MG63 (cell line): ENCODE measurements around the gene ASTL. TPM values are rescaled to one million over a fixed set of nuclear protein-coding genes. Genes with fewer than 3 reads are reported as not detected.
"Not testable (repeated sequence)": the region's sequence is repeated elsewhere in the genome, so short reads cannot be mapped to it uniquely, and the experiment has no call there.

Experiments
- DNase-seq: peaks from one replicate; pipeline ENCODE4 v3.0.0-alpha.2; 2020
- H3K27me3 ChIP-seq: fragments of 250-450 bp; sonication (Bioruptor Pico); 2 replicates; pipeline ENCODE4 v1.5.1; 2020; ENCODE audit warnings: mild to moderate bottlenecking, moderate library complexity
- H3K36me3 ChIP-seq: fragments of 250-450 bp; sonication (Bioruptor Pico); 2 replicates; pipeline ENCODE4 v1.5.1; 2020; ENCODE audit warnings: mild to moderate bottlenecking, moderate library complexity
- H3K4me3 ChIP-seq: fragments of 250-450 bp; sonication (Bioruptor Pico); 2 replicates; pipeline ENCODE4 v1.5.1; 2020; ENCODE audit warnings: mild to moderate bottlenecking, moderate library complexity
- H3K9me3 ChIP-seq: fragments of 250-450 bp; sonication (Bioruptor Pico); 2 replicates; pipeline ENCODE4 v1.5.1; 2020; ENCODE audit warnings: mild to moderate bottlenecking, moderate library complexity
- total RNA-seq: library from RNA; depleted of rRNA; stranded (reverse); fragments of >200 nt; shearing (Covaris generic); gene quantifications from 2 replicates; pipeline ENCODE4 v1.2.3, GENCODE V29; 2014; ENCODE audit warnings: low replicate concordance

The ASTL gene
- total RNA-seq, 1 experiment from 2014 or later: not detected

DNA sequence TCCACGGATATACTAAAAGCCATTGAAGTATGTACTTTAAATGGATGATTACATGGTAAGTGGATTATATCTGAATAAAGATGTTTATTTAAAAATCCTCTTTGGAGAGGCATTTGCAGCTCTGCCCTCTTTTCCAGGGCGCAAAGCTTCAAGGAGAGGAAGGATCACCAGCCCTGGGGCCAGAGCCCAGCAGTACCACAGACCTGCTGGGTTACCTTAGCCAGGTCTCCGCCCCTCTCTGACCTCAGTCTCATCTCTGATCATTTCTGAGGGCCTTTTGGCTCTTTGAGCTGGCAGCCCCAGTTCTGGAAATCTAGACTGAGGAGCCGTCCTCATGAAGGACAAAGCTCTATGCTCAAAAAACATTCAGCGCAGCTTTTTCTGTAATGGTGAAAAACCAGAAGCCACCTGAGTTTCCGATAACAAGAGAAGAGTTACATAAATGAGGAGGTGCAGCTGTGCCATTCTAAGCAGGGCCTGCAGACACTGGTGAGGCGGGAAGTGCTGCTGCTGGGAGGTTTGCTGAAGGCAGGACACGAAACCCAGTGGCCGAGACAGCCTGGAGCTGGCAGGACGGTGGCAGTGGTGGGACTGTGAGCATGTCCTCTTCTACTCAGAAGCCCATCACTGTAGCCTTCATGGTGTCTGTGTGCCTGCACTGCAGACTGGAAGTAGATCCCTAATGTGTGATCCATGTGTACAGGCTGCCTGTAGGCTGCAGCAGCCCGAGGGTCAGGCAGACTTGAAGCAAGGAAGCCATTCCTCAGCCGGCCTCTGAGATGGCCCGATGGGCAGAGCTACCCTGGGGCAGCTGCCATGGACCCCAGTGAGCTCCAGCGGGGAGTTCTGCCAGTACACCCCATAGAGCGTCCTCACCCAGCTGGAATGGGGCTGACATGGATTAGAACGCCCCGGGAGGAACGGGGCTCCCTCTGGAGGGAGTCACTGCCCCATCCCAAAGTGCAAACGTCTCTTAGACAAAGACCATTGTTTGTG lies 49.7 kb downstream of the ASTL start:
- H3K36me3 ChIP-seq: no peaks in the 10 kb centered on the region
- no peaks in the 10 kb centered on the region for H3K9me3 ChIP-seq
- H3K4me3 ChIP-seq: no peak overlapping the region
- DNase-seq: no peak
- no peaks in the 10 kb centered on the region for H3K27me3 ChIP-seq

DNA sequence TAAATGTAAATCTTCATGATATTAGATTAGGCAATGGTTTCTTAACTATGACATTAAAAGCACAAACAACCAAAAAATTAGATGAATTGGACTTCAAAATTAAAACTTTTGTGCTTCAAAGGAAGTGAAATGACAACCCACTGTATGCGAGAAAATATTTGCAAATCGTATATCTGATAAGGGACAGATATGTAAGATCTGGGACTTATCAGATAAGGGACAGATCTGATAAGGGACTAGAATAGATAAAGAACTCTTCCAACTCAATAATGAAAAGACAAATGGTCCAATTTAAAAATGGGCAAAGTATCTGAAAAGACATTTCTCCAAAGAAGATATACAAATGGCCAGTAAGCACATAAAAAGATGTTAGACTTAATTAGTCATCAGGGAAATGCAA lies 51.2 kb downstream of the ASTL start:
- Histone ChIP-seq H3K36me3 (no peaks in the 10 kb centered on the region), H3K4me3 (no peak overlapping the region), H3K27me3 (no peaks in the 10 kb centered on the region), H3K9me3 (no peaks in the 10 kb centered on the region)
- no peak for DNase-seq

DNA sequence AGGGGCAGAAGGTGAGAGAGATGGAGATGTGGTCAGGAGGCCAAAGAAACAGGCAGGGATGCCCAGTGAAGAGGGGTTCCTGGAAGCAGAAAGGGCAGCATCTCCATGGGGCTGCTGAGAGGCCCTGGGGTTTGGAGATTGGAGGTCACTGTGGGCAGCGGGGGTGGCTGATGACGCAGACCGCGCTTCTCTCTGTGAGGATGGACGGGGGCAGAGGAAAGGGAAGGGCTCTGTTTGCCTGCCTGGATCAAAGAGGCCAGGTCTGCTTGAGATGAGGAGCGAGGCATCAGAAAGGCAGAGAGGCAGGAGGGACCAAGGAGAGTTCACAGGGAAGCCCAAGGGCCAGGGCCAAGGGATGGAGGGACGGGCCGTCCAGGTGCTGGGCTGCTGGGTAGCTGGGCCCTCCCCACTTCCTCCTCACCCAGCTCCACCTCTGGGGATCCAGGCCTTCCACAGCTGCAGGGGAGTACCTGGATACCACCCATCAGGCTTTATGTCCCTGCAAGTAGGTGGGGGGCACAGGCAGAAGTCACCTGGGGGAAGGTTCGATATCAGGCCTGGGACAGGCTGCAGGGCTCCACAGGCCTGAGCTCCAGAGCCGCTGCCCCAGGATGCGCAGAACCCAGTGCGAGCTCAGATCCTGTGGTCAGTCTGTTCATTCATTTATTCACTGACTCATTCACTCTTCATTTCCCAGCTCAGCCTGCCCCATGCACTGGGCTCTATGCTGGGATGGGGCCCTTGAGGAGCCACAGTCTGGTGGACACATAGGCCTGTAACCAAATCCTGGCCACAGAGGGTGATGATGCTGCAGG lies 52.6 kb downstream of the ASTL start:
- H3K4me3 ChIP-seq: no peak overlapping the region
- DNase-seq: no peak
- H3K27me3 ChIP-seq: peaks cover 4% of the 10 kb centered on the region; the same call in 1 of the 2 replicates
- H3K36me3 ChIP-seq: no peaks in the 10 kb centered on the region
- H3K9me3 ChIP-seq: no peaks in the 10 kb centered on the region

DNA sequence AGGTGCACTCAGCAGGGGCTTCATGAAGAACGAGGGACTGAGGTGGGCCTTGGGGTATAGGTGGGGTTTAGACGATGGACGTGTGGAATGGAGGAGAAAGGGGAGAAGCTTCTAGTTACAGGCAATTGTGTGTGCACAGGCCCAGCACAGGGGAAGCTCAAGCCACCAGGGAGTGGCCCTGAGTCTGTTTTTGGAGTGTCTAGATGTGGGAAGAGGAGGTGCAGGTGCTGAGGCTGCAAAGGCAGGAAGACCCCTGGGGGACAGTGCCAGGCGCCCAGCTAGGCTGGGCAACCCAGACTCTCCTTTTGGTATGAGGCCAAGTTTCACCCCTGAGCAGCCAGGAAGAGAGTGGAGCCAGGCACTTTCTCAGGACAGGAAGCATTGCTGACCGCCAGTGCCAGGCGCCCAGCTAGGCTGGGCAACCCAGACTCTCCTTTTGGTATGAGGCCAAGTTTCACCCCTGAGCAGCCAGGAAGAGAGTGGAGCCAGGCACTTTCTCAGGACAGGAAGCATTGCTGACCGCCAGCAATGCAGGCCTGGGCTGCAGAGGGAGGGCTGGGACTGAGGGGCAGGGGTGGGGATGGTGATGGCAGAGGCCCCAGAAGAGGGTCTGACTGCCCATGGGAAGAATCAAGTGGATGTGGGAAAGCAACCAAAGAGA lies 53.3 kb downstream of the ASTL start:
- H3K9me3 ChIP-seq, H3K36me3 ChIP-seq, DNase-seq, H3K27me3 ChIP-seq, H3K4me3 ChIP-seq: not testable (repeated sequence)

DNA sequence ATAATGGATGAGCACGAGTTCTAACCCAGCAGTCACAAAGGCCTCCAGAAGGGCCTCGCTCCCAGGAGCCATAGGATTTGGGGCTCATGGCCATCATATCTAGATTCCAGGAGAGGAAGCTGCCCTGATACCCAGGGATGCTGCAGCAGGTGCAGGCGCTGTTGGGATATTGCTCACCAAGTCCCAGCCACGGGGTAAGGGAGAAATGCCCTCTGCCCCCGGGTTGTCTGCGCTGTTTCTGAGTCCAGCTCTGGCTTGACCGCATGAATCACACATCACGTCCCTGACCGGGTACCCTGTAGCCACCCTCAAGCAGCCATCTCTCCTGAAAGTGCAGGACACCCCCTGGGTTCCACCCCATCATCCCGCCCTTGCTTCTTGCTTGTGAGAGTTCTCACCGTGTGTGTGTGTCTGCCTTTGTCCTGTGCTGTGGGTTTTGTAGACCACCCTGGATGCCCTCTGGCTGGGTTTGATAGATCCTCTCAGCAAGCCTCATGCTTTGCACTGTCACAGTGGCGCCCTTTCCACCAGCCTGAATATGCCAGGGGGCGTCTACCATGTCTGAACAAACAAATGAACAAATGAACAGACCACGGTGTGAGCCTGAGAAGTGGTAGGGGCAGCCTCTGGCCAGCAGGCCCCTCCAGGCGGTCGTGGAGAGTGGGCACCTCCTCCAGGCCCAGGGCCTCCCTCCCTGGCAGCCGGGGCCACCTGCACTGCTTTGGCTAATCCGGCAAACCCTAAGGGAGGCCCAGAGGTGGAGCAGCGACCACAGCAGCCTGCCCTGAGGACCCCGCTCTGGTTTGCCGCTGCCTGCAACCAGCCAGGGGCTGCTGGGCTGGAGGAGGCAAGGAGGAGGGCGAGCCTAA lies 54.1 kb downstream of the ASTL start:
- Histone ChIP-seq H3K4me3 (no peak overlapping the region), H3K36me3 (no peaks in the 10 kb centered on the region), H3K9me3 (no peaks in the 10 kb centered on the region), H3K27me3 (peaks cover 4% of the 10 kb centered on the region; the same call in 1 of the 2 replicates)
- DNase-seq: no peak

DNA sequence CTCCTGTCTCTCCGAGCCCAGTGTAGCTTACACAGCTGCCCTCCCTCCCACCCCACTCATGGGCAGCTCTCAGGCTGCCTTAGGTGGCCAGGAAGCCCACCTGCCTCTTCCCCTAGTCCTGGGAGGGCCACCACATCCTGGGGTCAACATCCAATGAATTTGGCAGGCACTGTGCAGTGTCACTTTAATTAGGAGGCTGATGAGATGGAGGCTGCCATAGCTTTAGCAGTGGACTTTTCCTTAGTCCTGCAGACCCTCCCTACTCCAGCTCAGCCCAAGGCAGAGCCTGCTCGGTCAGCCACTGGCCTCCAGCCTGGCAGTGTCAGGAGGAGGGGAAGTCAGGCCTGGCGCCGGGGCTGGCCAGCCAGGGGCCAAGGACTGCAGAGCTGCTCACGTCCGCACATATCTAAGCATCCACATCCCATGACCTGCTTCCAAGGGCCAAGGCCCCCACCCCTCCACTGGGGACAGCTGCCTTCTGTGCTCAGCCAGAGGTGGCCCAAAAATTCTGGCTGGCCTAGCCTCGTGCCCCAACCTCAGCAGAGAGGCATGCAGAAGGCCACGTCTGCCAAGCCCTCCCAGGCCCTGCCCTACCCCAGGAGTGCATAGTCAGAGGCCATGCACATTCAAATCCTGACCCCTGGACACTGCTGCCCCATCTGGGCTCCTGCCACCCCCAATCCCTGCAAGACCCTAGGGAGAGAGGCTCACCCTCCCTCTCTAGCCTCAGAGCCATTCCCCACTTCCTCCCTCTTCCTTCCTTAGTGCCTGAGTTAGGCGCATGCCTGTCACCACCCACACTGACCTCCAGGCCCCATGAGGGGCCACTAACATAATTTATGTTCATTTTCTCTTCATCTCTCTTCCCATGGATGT lies 55.0 kb downstream of the ASTL start:
- no peak overlapping the region for H3K4me3 ChIP-seq
- DNase-seq: no peak
- no peaks in the 10 kb centered on the region for H3K36me3 ChIP-seq
- no peaks in the 10 kb centered on the region for H3K9me3 ChIP-seq
- peaks cover 4% of the 10 kb centered on the region; the same call in 1 of the 2 replicates for H3K27me3 ChIP-seq

DNA sequence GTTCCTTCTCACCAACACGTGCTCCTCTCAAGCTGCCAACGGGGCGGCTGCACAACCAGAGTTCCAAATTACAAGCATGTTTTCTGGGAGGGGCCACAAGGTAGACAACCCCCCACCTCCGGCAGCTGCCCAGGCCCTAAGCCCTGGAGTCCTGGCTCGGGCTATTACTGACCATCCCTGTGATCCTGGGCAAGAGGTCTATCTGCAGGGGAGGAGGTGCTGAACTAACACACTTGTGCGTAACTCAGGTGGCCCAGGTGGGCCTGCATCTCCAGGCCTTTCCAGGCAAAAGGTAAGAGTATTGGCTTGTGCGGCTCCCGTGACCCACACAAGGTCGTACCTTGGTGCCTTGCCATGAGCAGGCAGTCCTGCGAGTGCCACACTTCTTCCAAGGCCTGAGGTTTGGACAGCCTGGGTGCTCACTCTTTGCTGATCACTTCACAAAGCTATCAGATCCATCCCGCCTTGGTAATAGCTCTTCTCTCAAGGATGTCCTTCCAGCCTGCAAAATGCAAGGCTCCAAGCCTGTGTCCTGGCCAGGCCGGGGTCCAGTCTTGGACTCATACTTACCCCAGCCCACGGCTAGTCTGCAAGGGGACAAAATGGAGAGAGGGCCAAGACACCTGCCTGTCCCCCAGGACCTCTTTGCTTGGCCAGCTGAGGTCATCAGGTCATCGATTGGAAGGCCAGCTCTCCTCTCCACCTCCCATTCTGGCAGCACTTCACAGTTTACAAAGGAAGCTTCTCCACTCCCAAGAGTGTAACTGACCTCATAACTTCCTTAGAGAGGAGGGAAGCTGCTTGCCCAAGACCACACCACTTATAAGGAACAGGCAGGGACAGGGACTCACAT lies 55.9 kb downstream of the ASTL start:
- DNase-seq: no peak
- Histone ChIP-seq H3K27me3 (peaks cover 4% of the 10 kb centered on the region; the same call in 1 of the 2 replicates), H3K36me3 (no peaks in the 10 kb centered on the region), H3K9me3 (no peaks in the 10 kb centered on the region), H3K4me3 (no peak overlapping the region)

DNA sequence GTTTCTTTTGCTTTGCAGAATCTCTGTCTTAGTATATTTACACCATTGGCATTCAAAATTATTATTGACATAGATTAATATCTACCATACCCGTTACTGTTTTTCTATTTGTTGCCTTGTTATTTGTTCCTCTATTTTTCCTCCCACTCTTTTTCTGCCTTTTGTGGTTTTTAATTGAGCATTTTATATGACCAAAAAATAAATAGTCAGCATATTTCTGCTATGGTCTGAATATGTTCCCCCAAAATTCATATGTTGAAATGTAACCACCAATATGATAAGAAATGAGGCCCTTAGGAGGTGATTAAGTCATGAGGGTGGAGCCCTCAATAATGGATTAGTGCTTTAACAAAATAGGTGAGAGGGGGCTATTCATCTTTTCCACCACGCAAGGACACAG lies 57.3 kb downstream of the ASTL start:
- peaks cover 3% of the 10 kb centered on the region; the same call in 1 of the 2 replicates for H3K9me3 ChIP-seq
- no peaks in the 10 kb centered on the region for H3K36me3 ChIP-seq
- DNase-seq: no peak
- H3K27me3 ChIP-seq: peaks cover 4% of the 10 kb centered on the region; the same call in 1 of the 2 replicates
- no peak overlapping the region for H3K4me3 ChIP-seq

DNA sequence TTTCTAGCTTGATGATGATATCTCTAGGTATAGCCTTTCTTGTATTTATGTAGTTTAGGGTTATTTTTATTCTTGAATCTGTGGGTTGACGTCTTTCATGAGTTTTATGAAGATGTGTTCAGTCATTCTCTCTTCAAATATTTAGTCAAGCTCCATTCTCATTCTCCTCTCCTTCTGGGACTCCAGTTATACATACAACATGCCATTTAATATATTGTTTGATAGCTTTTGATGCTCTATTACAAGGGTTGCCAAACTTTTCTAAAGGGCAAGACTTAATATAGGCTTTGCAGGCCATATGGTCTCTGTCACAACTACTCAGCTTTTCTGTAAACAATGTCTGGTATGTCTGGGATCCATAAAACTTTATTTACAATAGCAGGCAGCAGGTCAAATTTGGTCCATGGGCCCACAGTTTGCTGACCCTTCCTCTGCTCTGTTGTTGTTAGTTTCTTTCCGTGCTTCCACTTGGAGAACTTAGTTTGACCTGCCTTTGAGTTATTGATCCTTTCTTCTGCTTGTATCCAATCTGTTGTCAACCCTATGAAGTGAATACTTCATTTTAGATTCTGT lies 63.0 kb downstream of the ASTL start:
- Histone ChIP-seq H3K36me3 (no peaks in the 10 kb centered on the region), H3K4me3 (no peak overlapping the region), H3K27me3 (no peaks in the 10 kb centered on the region), H3K9me3 (peaks cover 5% of the 10 kb centered on the region)
- DNase-seq: no peak

DNA sequence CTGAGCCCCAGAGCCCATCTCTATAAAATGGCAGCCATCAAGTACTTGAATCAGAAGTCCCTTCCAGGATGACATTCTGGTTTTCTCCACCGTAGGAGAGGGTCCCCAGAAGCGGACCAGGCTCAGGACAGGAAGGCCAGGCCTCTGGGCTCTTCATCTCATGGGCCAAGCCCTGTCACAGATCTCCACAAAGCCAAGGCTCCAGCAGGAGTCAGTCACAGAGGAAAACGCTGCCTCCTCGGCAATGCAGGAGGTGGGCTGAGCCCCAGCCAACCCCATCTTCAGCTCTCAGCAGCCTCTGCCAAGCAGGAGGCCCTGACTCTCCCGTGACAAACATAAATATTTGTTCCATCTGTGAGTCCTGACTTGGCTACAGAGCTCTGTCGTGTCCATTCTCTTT lies 64.1 kb downstream of the ASTL start:
- no peaks in the 10 kb centered on the region for H3K36me3 ChIP-seq
- H3K9me3 ChIP-seq: peaks cover 5% of the 10 kb centered on the region
- no peak for DNase-seq
- H3K4me3 ChIP-seq: no peak overlapping the region
- no peaks in the 10 kb centered on the region for H3K27me3 ChIP-seq

DNA sequence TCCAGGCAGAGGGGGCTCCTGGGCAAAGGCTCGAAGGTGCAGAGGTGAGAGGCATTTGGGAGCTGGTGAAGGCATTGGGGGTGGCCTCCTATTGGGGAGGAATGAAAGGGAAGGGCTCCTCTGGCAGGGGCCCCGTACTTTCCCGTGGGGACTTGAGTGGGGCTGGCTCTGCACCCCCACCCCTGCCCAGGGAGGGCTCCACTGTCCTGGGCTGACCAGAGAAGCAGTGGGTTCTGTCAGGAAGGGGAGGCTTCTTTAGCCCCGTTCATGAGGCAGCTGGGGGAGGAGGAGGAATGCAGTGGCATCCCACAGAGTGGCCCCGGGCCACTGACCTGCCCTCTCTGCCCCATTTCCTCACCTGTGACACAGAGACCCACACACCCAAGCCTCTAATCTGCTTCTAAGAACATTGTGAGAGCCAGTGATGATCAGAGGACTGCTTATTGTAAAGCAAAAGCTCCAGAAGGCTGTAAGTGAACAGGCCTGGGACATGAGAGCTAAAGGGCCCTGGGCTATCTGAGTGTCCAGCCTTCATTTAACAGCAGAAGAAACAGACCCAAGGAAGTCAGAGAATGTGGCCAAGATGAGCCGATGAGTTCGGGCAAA lies 65.0 kb downstream of the ASTL start:
- no peak for DNase-seq
- Histone ChIP-seq H3K4me3 (no peak overlapping the region), H3K36me3 (no peaks in the 10 kb centered on the region), H3K27me3 (no peaks in the 10 kb centered on the region), H3K9me3 (peaks cover 5% of the 10 kb centered on the region)
